HepG2 (cell line): ENCODE measurements around the gene TOPORS. TPM values are rescaled to one million over a fixed set of nuclear protein-coding genes. Genes with fewer than 3 reads are reported as not detected.

Experiments
- NFE2L1 ChIP-seq: sonication (generic); formaldehyde crosslinking; IDR thresholded peaks from 2 replicates; pipeline ENCODE4 v1.4.0; 2020; ENCODE audit warnings: missing genetic modification reagents, mild to moderate bottlenecking, borderline replicate concordance
- TBL1XR1 ChIP-seq: fragments of 150-350 bp; IDR thresholded peaks from 2 replicates; pipeline ENCODE4 v1.6.1; 2014; ENCODE audit warnings: borderline replicate concordance, low read length; ENCODE audit not compliant: partially characterized antibody
- ZNF121 ChIP-seq: sonication (generic); formaldehyde crosslinking; IDR thresholded peaks from 2 replicates; pipeline ENCODE4 v1.5.0; 2020; ENCODE audit warnings: mild to moderate bottlenecking, missing genetic modification reagents
- ZNF224 ChIP-seq: sonication (generic); formaldehyde crosslinking; IDR thresholded peaks from 2 replicates; pipeline ENCODE4 v1.5.0; 2020; ENCODE audit warnings: mild to moderate bottlenecking, missing genetic modification reagents
- ZNF317 ChIP-seq: sonication (generic); formaldehyde crosslinking; IDR thresholded peaks from 2 replicates; pipeline ENCODE4 v1.5.0; 2020; ENCODE audit warnings: mild to moderate bottlenecking, missing genetic modification reagents
- ZNF326 ChIP-seq: sonication (generic); formaldehyde crosslinking; IDR thresholded peaks from 2 replicates; pipeline ENCODE4 v1.4.0; 2020; ENCODE audit warnings: missing genetic modification reagents, borderline replicate concordance
- ZNF484 ChIP-seq: sonication (generic); formaldehyde crosslinking; IDR thresholded peaks from 2 replicates; pipeline ENCODE4 v1.5.1; 2020; ENCODE audit warnings: mild to moderate bottlenecking, low read depth, missing genetic modification reagents, borderline replicate concordance
- ZNF737 ChIP-seq: sonication (generic); formaldehyde crosslinking; IDR thresholded peaks from 2 replicates; pipeline ENCODE4 v1.5.0; 2020; ENCODE audit warnings: missing genetic modification reagents, mild to moderate bottlenecking, borderline replicate concordance
- ZNF891 ChIP-seq: sonication (generic); formaldehyde crosslinking; IDR thresholded peaks from 2 replicates; pipeline ENCODE4 v1.5.0; 2020; ENCODE audit warnings: mild to moderate bottlenecking, missing genetic modification reagents
- polyA plus RNA-seq, 8 experiments: library from polyadenylated mRNA; depleted of rRNA in 3 of 8; stranded (reverse) in 7 of 8; unstranded in 1 of 8; fragments of >200 nt; fragmentation: Illumina TruSeq in 4 of 8; extraction: Trizol in 4 of 8; gene quantifications; 2 replicates each; pipeline versions ENCODE4 v1.2.1 to v1.2.3, GENCODE V29; 2011 to 2016; ENCODE audit warnings: low read depth in 4 of 8, missing spikeins in 1 of 8, mixed read lengths in 1 of 8; ENCODE audit not compliant: insufficient read depth in 1 of 8
- total RNA-seq, 5 experiments: library from RNA; depleted of rRNA; stranded (reverse); fragments of >200 nt; fragmentation: Illumina TruSeq; extraction: Trizol; gene quantifications; 2 replicates each; pipeline ENCODE4 v1.2.3, GENCODE V29; 2016; ENCODE audit warnings: low read depth in 1 of 5
- TF ChIP-seq, protein P1 (sequence below): sonication (generic); formaldehyde crosslinking; IDR thresholded peaks from 2 replicates; pipeline ENCODE4 v1.9.0; 2021; ENCODE audit warnings: mild to moderate bottlenecking, missing genetic modification reagents
- TF ChIP-seq, protein P2 (sequence below), 2 experiments: sonication (generic) in 1 of 2; formaldehyde crosslinking in 1 of 2; IDR thresholded peaks; 2 replicates each; pipeline versions ENCODE4 v1.5.1 to v1.6.1; 2011 to 2020; ENCODE audit warnings: borderline replicate concordance in 1 of 2, low read depth in 1 of 2, low read length in 1 of 2, mild to moderate bottlenecking in 1 of 2, missing genetic modification reagents in 1 of 2, moderate library complexity in 1 of 2
- TF ChIP-seq, protein P3 (sequence below): sonication (generic); formaldehyde crosslinking; IDR thresholded peaks from 2 replicates; pipeline ENCODE4 v1.5.0; 2020; ENCODE audit warnings: missing genetic modification reagents
- TF ChIP-seq, protein P4 (sequence below), 2 experiments: sonication (generic) in 1 of 2; formaldehyde crosslinking in 1 of 2; IDR thresholded peaks; 2 replicates each; pipeline versions ENCODE4 v1.4.0 to v1.6.1; 2018 to 2020; ENCODE audit warnings: missing genetic modification reagents in 2 of 2, borderline replicate concordance in 1 of 2, low read depth in 1 of 2, mild to moderate bottlenecking in 1 of 2, missing biosample characterization in 1 of 2
- TF ChIP-seq, protein P5 (sequence below): sonication (generic); formaldehyde crosslinking; IDR thresholded peaks from 2 replicates; pipeline ENCODE4 v1.5.1; 2020; ENCODE audit warnings: missing genetic modification reagents, mild to moderate bottlenecking, borderline replicate concordance

TOPORS gene
- total and polyA plus RNA-seq, 2 of the 13 experiments (the other 11 are each of a cell fraction or from before 2014, with no cell fraction given), result 6.8 to 19.6 TPM

DNA sequence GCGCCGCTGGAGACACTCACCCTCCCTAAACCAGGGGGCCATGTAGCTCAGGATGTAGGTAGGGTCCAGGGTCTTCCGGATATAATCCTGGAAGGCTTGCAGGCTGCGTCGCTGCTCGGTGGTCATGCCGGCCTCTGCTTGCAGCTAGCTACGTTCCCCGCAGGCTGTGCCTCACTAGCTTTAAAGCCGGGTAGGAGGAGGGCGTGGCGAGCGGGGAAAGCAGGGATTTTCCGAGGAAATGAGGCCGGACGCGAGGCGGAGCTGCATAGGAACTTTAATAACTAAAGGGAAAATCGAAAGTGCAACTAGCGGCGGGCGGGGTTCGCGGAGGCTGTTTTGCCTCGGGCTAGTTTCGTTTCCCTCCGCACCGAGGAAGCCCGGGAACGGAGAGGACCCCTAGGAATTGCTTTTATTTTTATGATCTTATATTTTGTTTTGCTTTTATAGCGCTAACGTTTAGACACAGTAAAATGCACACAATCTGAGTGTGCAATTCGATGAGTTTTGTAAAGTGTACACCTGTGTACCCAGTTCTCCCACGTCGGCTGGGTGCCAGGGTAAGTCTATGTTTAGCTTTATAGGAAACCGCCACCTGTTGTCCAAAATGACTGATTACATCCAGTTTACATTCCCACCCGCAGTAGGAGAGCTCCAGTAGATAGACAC, 26.2 kb downstream of the TOPORS start, which contains the start of gene RIGI (continued):
- TF ChIP-seq, protein P1, sequence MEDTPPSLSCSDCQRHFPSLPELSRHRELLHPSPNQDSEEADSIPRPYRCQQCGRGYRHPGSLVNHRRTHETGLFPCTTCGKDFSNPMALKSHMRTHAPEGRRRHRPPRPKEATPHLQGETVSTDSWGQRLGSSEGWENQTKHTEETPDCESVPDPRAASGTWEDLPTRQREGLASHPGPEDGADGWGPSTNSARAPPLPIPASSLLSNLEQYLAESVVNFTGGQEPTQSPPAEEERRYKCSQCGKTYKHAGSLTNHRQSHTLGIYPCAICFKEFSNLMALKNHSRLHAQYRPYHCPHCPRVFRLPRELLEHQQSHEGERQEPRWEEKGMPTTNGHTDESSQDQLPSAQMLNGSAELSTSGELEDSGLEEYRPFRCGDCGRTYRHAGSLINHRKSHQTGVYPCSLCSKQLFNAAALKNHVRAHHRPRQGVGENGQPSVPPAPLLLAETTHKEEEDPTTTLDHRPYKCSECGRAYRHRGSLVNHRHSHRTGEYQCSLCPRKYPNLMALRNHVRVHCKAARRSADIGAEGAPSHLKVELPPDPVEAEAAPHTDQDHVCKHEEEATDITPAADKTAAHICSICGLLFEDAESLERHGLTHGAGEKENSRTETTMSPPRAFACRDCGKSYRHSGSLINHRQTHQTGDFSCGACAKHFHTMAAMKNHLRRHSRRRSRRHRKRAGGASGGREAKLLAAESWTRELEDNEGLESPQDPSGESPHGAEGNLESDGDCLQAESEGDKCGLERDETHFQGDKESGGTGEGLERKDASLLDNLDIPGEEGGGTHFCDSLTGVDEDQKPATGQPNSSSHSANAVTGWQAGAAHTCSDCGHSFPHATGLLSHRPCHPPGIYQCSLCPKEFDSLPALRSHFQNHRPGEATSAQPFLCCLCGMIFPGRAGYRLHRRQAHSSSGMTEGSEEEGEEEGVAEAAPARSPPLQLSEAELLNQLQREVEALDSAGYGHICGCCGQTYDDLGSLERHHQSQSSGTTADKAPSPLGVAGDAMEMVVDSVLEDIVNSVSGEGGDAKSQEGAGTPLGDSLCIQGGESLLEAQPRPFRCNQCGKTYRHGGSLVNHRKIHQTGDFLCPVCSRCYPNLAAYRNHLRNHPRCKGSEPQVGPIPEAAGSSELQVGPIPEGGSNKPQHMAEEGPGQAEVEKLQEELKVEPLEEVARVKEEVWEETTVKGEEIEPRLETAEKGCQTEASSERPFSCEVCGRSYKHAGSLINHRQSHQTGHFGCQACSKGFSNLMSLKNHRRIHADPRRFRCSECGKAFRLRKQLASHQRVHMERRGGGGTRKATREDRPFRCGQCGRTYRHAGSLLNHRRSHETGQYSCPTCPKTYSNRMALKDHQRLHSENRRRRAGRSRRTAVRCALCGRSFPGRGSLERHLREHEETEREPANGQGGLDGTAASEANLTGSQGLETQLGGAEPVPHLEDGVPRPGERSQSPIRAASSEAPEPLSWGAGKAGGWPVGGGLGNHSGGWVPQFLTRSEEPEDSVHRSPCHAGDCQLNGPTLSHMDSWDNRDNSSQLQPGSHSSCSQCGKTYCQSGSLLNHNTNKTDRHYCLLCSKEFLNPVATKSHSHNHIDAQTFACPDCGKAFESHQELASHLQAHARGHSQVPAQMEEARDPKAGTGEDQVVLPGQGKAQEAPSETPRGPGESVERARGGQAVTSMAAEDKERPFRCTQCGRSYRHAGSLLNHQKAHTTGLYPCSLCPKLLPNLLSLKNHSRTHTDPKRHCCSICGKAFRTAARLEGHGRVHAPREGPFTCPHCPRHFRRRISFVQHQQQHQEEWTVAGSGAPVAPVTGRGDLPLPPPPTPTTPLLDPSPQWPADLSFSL (CRISPR knock-in tag), result no peak
- TF ChIP-seq, protein P2, sequence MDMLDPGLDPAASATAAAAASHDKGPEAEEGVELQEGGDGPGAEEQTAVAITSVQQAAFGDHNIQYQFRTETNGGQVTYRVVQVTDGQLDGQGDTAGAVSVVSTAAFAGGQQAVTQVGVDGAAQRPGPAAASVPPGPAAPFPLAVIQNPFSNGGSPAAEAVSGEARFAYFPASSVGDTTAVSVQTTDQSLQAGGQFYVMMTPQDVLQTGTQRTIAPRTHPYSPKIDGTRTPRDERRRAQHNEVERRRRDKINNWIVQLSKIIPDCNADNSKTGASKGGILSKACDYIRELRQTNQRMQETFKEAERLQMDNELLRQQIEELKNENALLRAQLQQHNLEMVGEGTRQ (IDR thresholded peaks at IDR 0.05; ENCODE audit: low read depth, low read length), result no peak
- TF ChIP-seq, protein P2 (CRISPR knock-in tag; IDR thresholded peaks at IDR 0.05; ENCODE audit: borderline replicate concordance), result no peak
- TF ChIP-seq, protein P3, sequence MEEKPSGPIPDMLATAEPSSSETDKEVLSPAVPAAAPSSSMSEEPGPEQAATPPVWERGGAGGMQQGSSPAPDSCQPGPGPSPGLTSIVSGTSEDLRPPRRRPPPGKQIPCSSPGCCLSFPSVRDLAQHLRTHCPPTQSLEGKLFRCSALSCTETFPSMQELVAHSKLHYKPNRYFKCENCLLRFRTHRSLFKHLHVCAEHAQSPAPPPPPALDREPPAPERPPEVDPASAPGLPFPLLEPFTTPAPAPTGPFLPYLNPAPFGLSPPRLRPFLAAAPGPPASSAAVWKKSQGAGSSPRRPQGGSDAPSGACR, result no peak
- TF ChIP-seq TBL1XR1, result no peak
- no peak for TF ChIP-seq ZNF737 (CRISPR knock-in tag)
- TF ChIP-seq ZNF484 (CRISPR knock-in tag), result no peak
- TF ChIP-seq, protein P4, sequence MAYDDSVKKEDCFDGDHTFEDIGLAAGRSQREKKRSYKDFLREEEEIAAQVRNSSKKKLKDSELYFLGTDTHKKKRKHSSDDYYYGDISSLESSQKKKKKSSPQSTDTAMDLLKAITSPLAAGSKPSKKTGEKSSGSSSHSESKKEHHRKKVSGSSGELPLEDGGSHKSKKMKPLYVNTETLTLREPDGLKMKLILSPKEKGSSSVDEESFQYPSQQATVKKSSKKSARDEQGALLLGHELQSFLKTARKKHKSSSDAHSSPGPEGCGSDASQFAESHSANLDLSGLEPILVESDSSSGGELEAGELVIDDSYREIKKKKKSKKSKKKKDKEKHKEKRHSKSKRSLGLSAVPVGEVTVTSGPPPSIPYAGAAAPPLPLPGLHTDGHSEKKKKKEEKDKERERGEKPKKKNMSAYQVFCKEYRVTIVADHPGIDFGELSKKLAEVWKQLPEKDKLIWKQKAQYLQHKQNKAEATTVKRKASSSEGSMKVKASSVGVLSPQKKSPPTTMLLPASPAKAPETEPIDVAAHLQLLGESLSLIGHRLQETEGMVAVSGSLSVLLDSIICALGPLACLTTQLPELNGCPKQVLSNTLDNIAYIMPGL (CRISPR knock-in tag; IDR thresholded peaks at IDR 0.05; ENCODE audit: borderline replicate concordance in 1 of 2, low read depth in 1 of 2), result peak; percentile 84 to 88
- TF ChIP-seq ZNF224 (CRISPR knock-in tag), result no peak
- no peak for TF ChIP-seq NFE2L1 (CRISPR knock-in tag)
- peak; percentile 73; the same call in 1 of the 2 replicates for TF ChIP-seq ZNF891 (CRISPR knock-in tag)
- no peak for TF ChIP-seq ZNF121 (CRISPR knock-in tag)
- TF ChIP-seq ZNF317 (CRISPR knock-in tag), result no peak
- no peak for TF ChIP-seq ZNF326 (CRISPR knock-in tag)
- TF ChIP-seq, protein P5, sequence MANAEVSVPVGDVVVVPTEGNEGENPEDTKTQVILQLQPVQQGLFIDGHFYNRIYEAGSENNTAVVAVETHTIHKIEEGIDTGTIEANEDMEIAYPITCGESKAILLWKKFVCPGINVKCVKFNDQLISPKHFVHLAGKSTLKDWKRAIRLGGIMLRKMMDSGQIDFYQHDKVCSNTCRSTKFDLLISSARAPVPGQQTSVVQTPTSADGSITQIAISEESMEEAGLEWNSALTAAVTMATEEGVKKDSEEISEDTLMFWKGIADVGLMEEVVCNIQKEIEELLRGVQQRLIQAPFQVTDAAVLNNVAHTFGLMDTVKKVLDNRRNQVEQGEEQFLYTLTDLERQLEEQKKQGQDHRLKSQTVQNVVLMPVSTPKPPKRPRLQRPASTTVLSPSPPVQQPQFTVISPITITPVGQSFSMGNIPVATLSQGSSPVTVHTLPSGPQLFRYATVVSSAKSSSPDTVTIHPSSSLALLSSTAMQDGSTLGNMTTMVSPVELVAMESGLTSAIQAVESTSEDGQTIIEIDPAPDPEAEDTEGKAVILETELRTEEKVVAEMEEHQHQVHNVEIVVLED (CRISPR knock-in tag), result peak; percentile 31; the same call in 1 of the 2 replicates
